ENCODE data around the gene GGCX. TPM values are rescaled to one million over a fixed set of nuclear protein-coding genes. Genes with fewer than 3 reads are reported as not detected.

Gene GGCX
- total and polyA plus RNA-seq, 9 of the 15 experiments (the other 6 are each of a cell fraction or from before 2014, with no cell fraction given): 14.4 to 47.1 (median 28.1) TPM

GRCh38 chr2:85579266-85579935 is 18.1 kb upstream of the GGCX start (continued):
- TF ChIP-seq RERE (CRISPR knock-in tag; IDR thresholded peaks at IDR 0.05; ENCODE audit: borderline replicate concordance): no peak
- TF ChIP-seq ZNF431 (CRISPR knock-in tag; IDR thresholded peaks at IDR 0.05): no peak
- TF ChIP-seq NFRKB (IDR thresholded peaks at IDR 0.05; ENCODE audit: low read depth): no peak
- TF ChIP-seq YY1 (IDR thresholded peaks at IDR 0.05; ENCODE audit: borderline replicate concordance in 1 of 3, control insufficient read depth in 1 of 3, extremely low read depth in 1 of 3, insufficient read depth in 3 of 3, insufficient read length in 1 of 3, insufficient replicate concordance in 2 of 3, low read depth in 1 of 3, low read length in 2 of 3): no peak
- TF ChIP-seq ELF2 (CRISPR knock-in tag; IDR thresholded peaks at IDR 0.05): no peak
- no peak for TF ChIP-seq GATAD2B (IDR thresholded peaks at IDR 0.05; ENCODE audit: borderline replicate concordance)
- no peak for TF ChIP-seq POLR2G (IDR thresholded peaks at IDR 0.05; ENCODE audit: low read depth, low read length)
- TF ChIP-seq NR2C2 (CRISPR knock-in tag; IDR thresholded peaks at IDR 0.05): no peak
- TF ChIP-seq NR2C2 (tag; IDR thresholded peaks at IDR 0.05): no peak
- TF ChIP-seq HDAC2 (IDR thresholded peaks at IDR 0.05): no peak
- no peak for TF ChIP-seq FOXJ2 (tag; IDR thresholded peaks at IDR 0.05)
- no peak for TF ChIP-seq SMAD2 (IDR thresholded peaks at IDR 0.05; ENCODE audit: low read depth, low read length)
- TF ChIP-seq ZNF263 (CRISPR knock-in tag; IDR thresholded peaks at IDR 0.05; ENCODE audit: borderline replicate concordance): no peak
- TF ChIP-seq CCAR2 (IDR thresholded peaks at IDR 0.05; ENCODE audit: low read depth, low read length): no peak
- no peak for TF ChIP-seq CCNT2 (IDR thresholded peaks at IDR 0.05; ENCODE audit: borderline replicate concordance, extremely low read depth, insufficient read length, low read depth, low read length)
- no peak for TF ChIP-seq E2F6 (IDR thresholded peaks at IDR 0.05; ENCODE audit: borderline replicate concordance in 1 of 2, extremely low read depth in 1 of 2, insufficient read depth in 1 of 2, insufficient read length in 1 of 2, low read depth in 1 of 2, low read length in 1 of 2, poor library complexity in 1 of 2, severe bottlenecking in 1 of 2)
- TF ChIP-seq ZBTB8A (IDR thresholded peaks at IDR 0.05; ENCODE audit: partially characterized antibody): no peak
- TF ChIP-seq IRF9 (tag; IDR thresholded peaks at IDR 0.05): no peak

All from K562 (cell line).